Effector memory CD4-positive, alpha-beta T cell (primary cell): ENCODE data around the gene LPCAT1.

ENCODE experiments used
- DNase-seq, 3 donors: peaks; one replicate each; pipeline ENCODE4 v3.0.0-alpha.2; 2020
- H3K27ac ChIP-seq: 2 replicates; pipeline ENCODE4 v1.7.0; 2013; ENCODE audit warnings: mild to moderate bottlenecking, low read length, moderate library complexity; ENCODE audit not compliant: insufficient read depth, poor library complexity, severe bottlenecking
- H3K27me3 ChIP-seq: replicated peaks from 2 replicates; pipeline ENCODE4 v1.7.0; 2013; ENCODE audit warnings: mild to moderate bottlenecking, low read length; ENCODE audit not compliant: insufficient read depth, control insufficient read depth, poor library complexity, severe bottlenecking
- H3K36me3 ChIP-seq: 2 replicates; pipeline ENCODE4 v1.7.0; 2013; ENCODE audit warnings: mild to moderate bottlenecking, low read length, moderate library complexity; ENCODE audit not compliant: control insufficient read depth, insufficient read depth
- H3K4me1 ChIP-seq: 2 replicates; pipeline ENCODE4 v1.7.0; 2013; ENCODE audit warnings: low read length, mild to moderate bottlenecking; ENCODE audit not compliant: control insufficient read depth, insufficient read depth, poor library complexity, severe bottlenecking
- H3K4me3 ChIP-seq: 2 replicates; pipeline ENCODE4 v1.7.0; 2013; ENCODE audit warnings: low read length, low read depth, mild to moderate bottlenecking; ENCODE audit not compliant: insufficient read depth, poor library complexity, severe bottlenecking
- H3K9me3 ChIP-seq: 2 replicates; pipeline ENCODE4 v1.7.0; 2013; ENCODE audit warnings: mild to moderate bottlenecking, low read length, moderate library complexity; ENCODE audit not compliant: control insufficient read depth

The LPCAT1 gene

GRCh38 chr5:1444361-1445189 is 79.2 kb downstream of the LPCAT1 start:
- DNase-seq = no peak

GRCh38 chr5:1443991-1444360 is 79.8 kb downstream of the LPCAT1 start:
- Histone ChIP-seq H3K27ac (no peak overlapping the region), H3K4me1 (peaks cover 4% of the 10 kb centered on the region), H3K36me3 (no peaks in the 10 kb centered on the region), H3K9me3 (no peaks in the 10 kb centered on the region), H3K27me3 (peaks cover 21% of the 10 kb centered on the region), H3K4me3 (no peak overlapping the region)
- no peak for DNase-seq

More at GRCh38 chr5:1444361-1445189, 79.2 kb downstream of the LPCAT1 start:
- Histone ChIP-seq H3K9me3 (no peaks in the 10 kb centered on the region), H3K27ac (no peak overlapping the region), H3K36me3 (no peaks in the 10 kb centered on the region), H3K4me3 (no peak overlapping the region), H3K4me1 (peaks cover 4% of the 10 kb centered on the region), H3K27me3 (peaks cover 21% of the 10 kb centered on the region)

DNA sequence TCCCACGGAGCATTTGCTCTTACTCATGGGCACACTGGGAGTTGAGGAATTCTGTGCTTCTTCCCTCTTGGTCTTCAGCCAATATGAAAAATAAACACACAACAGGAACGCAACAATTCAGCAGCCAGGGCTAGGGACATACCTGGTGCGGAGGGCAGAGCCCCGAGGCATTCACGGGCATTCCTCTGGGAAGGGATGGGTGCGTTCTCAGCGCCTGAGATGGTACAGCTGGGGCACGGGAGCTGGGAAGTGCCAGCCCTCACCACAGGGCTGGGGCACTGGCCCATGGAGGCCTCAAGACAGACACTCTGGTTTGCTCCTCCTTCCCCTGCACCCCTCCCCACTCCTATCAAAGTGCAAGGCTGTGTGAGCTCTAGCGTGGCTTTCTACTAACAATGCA is 80.6 kb downstream of the LPCAT1 start:
- H3K36me3 ChIP-seq = no peaks in the 10 kb centered on the region
- H3K4me1 ChIP-seq = peaks cover 4% of the 10 kb centered on the region
- no peak overlapping the region for H3K27ac ChIP-seq
- H3K27me3 ChIP-seq = peaks cover 18% of the 10 kb centered on the region
- no peak for DNase-seq
- no peak overlapping the region for H3K4me3 ChIP-seq
- no peaks in the 10 kb centered on the region for H3K9me3 ChIP-seq

DNA sequence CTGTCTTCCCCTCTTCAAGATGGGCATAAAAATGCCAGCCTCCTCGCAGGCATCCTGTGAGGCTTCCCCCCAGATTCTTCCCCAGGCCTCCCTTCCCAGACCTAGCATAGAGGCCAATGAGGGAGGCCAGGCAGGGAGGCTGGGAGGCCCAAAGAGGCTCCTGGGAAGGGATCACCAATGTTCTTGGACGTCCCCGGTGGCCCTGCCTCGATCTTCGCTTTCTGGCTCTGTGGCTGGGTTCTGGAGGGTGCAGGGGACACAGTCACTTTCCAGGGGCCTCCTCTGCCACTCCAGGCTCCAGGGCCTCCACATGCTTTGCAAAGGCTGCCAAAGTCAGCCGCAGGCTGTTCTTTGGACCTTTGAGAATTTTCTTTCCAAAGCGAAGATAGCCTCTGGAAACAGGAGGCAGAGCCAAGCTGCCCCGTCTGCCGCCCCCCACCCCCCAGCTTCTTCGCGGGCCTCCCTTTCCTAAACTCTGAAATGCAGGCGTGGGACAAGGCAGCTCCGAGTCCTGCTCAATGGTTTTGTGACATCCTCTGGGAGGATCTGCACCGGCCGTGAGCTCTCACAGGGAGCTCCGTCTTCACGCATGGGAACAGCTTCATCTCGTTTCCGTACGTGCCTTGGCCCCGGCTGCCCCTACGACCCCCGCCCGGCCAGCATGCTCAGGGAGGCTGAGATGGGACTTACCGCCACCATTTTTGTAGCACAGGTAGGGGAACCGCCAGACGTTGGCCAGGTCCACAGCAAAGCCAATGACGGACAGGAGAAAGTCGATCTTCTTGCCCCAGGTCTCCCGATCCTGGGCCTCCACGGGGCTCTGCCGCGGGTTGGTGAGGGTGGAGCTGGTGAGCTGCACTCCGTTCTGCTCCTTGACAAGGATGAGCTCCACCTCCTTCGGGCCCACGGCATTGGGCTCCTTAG is 81.3 kb downstream of the LPCAT1 start:
- no peaks in the 10 kb centered on the region for H3K36me3 ChIP-seq
- H3K27me3 ChIP-seq = peaks cover 14% of the 10 kb centered on the region
- H3K4me1 ChIP-seq = peaks cover 4% of the 10 kb centered on the region
- no peak for DNase-seq
- H3K4me3 ChIP-seq = no peak overlapping the region
- H3K9me3 ChIP-seq = no peaks in the 10 kb centered on the region
- H3K27ac ChIP-seq = no peak overlapping the region

DNA sequence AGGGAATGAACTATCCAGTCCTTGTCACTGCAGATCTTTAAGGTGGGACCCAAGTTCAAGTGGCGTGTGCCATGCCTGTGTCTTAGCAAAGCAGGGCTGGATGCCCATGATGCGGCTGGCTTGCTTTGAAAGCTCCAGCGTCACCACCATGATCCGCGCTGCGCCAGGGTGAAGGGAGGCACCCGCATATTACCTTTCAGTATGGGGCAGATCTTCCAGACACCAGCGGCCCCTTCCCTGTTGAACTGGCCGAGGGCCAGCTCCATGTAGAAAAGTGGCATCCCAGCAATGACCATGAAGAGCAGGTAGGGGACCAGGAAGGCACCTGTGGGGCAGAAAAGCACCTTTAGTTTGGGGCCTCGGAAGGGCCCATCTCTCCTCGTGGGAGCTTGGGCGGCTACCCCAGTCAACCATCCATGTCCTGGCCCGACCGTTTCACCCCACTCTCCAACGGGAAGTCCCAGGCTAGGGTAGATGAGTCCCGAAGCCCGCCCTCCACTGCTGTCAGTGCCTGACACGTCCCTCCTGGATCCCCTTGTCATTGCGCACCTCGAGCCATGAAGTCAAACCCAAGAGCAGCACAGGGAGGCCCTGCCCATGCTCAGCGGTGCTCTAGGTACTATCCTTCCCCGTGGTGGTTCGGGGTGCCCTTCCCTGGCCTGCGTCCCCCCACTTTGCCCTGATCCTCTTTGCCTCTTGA is 82.4 kb downstream of the LPCAT1 start:
- no peak for DNase-seq
- Histone ChIP-seq H3K9me3 (no peaks in the 10 kb centered on the region), H3K27ac (no peak overlapping the region), H3K36me3 (no peaks in the 10 kb centered on the region), H3K4me3 (no peak overlapping the region), H3K4me1 (peaks cover 4% of the 10 kb centered on the region), H3K27me3 (peaks cover 11% of the 10 kb centered on the region)

GRCh38 chr5:1440098-1440493 is 83.7 kb downstream of the LPCAT1 start:
- H3K27me3 ChIP-seq = peaks cover 11% of the 10 kb centered on the region
- no peaks in the 10 kb centered on the region for H3K9me3 ChIP-seq
- H3K36me3 ChIP-seq = no peaks in the 10 kb centered on the region
- H3K4me3 ChIP-seq = no peak overlapping the region
- no peak for DNase-seq
- H3K27ac ChIP-seq = no peak overlapping the region
- H3K4me1 ChIP-seq = peaks cover 4% of the 10 kb centered on the region

DNA sequence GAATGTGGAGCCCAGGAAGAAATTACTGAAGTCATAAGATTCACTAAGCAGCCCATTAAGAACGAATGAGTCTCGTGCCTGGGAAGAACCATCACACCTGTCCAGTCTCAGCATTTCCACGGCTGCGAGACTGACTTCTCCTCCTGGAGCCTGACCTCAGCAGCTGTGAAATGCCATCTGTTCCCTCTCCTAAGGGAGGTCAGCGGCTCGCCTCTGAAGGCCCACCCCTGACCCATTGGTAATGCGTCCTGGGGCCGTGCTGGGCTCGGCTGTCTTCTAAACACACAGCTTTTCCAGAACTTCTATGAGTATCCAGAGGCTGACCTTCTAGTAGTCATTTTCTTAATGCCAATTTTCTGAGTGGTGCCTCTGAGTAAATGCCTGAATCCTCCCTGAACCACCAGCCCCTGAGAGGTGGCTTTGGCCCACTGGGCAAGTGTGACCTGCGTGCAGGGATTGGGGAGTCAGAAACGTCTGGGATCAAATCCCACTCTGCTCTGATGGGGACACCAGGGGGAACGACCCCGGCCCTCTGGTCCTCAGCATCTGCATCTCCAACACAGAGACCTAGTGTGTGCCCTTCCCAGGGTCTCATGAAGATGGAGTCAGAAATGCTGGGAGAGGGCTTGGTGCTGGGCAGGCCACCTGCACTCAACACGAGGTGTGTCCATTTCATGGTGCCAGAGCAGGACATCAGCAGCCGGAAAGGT is 84.2 kb downstream of the LPCAT1 start:
- no peaks in the 10 kb centered on the region for H3K36me3 ChIP-seq
- DNase-seq = no peak
- no peaks in the 10 kb centered on the region for H3K9me3 ChIP-seq
- peaks cover 5% of the 10 kb centered on the region for H3K27me3 ChIP-seq
- H3K27ac ChIP-seq = no peak overlapping the region
- H3K4me3 ChIP-seq = no peak overlapping the region
- H3K4me1 ChIP-seq = no peaks in the 10 kb centered on the region

DNA sequence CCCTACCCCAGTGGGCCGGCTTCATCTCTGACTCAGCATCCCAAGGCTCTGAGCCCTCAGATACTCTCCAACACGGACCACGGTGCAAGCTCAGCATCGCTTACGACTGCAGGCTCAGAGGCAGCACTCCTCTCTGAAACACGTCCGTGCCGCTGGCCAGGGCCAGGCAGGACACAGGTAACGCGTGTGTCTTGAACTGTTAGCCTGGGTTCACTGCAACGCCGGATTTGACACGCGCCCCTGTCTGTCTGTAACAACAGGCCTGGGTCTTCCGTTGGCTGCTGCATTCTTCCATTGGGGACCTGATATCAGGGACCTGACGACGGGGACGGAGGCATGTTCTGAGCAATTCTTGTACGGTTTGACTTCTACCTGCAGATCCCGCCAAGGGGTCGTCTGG is 84.9 kb downstream of the LPCAT1 start:
- DNase-seq = no peak
- no peaks in the 10 kb centered on the region for H3K4me1 ChIP-seq
- H3K27me3 ChIP-seq = peaks cover under 1% of the 10 kb centered on the region
- H3K9me3 ChIP-seq = no peaks in the 10 kb centered on the region
- H3K27ac ChIP-seq = no peak overlapping the region
- H3K36me3 ChIP-seq = no peaks in the 10 kb centered on the region
- H3K4me3 ChIP-seq = no peak overlapping the region

- H3K27me3 ChIP-seq = no peaks in the 10 kb centered on the region
- H3K36me3 ChIP-seq = no peaks in the 10 kb centered on the region
- no peak for DNase-seq
- H3K9me3 ChIP-seq = no peaks in the 10 kb centered on the region
- H3K4me1 ChIP-seq = no peaks in the 10 kb centered on the region
- no peak overlapping the region for H3K4me3 ChIP-seq
- no peak overlapping the region for H3K27ac ChIP-seq
These were observed 85.7 kb downstream of the LPCAT1 start for GRCh38 chr5:1437876-1438559.
